Osteoblast (primary cell): Measurements from ENCODE around the gene WASF2. TPM values are rescaled to one million over a fixed set of nuclear protein-coding genes. Genes with fewer than 3 reads are reported as not detected.

Experiments
- DNase-seq: peaks from one replicate; pipeline ENCODE4 v3.0.0; 2011; ENCODE audit warnings: low spot score, mixed read lengths; ENCODE audit not compliant: insufficient read length; ENCODE audit errors: missing footprints
- H2AFZ ChIP-seq: 2 replicates; pipeline ENCODE4 v1.6.0; 2011; ENCODE audit warnings: mild to moderate bottlenecking, low read length
- H3K27ac ChIP-seq: 2 replicates; pipeline ENCODE4 v1.5.1; 2011; ENCODE audit warnings: mild to moderate bottlenecking, low read depth, low read length, moderate library complexity
- H3K27me3 ChIP-seq: 2 replicates; pipeline ENCODE4 v1.6.0; 2012; ENCODE audit warnings: mild to moderate bottlenecking, control low read depth, inconsistent platforms, low read length, moderate library complexity; ENCODE audit not compliant: insufficient read depth
- H3K36me3 ChIP-seq: 2 replicates; pipeline ENCODE4 v1.5.1; 2011; ENCODE audit warnings: mild to moderate bottlenecking, low read length, control low read depth, moderate library complexity; ENCODE audit not compliant: insufficient read depth
- H3K4me1 ChIP-seq: 2 replicates; pipeline ENCODE4 v1.5.1; 2011; ENCODE audit warnings: mild to moderate bottlenecking, low read length, control low read depth, moderate library complexity; ENCODE audit not compliant: insufficient read depth
- H3K4me2 ChIP-seq: 2 replicates; pipeline ENCODE4 v1.6.0; 2011; ENCODE audit warnings: mild to moderate bottlenecking, low read length; ENCODE audit not compliant: insufficient read depth
- H3K4me3 ChIP-seq: fragments of 200-600 bp; sonication (generic); 3 replicates; pipeline ENCODE4 v1.5.1; 2012; ENCODE audit warnings: mild to moderate bottlenecking, low read length, inconsistent platforms; ENCODE audit not compliant: insufficient read depth
- H3K79me2 ChIP-seq: 2 replicates; pipeline ENCODE4 v1.6.0; 2012; ENCODE audit warnings: mild to moderate bottlenecking, low read length, control low read depth, inconsistent platforms; ENCODE audit not compliant: insufficient read depth
- H3K9me3 ChIP-seq: 2 replicates; pipeline ENCODE4 v1.5.1; 2011; ENCODE audit warnings: low read depth, low read length, control low read depth
- H4K20me1 ChIP-seq: 2 replicates; pipeline ENCODE4 v1.6.0; 2012; ENCODE audit warnings: mild to moderate bottlenecking, low read length, control low read depth; ENCODE audit not compliant: insufficient read depth
- CTCF ChIP-seq: IDR thresholded peaks from 2 replicates; pipeline ENCODE4 v1.5.1; 2011; ENCODE audit warnings: mild to moderate bottlenecking, low read depth, low read length, moderate library complexity; ENCODE audit errors: extremely low read depth
- total RNA-seq: library from RNA; depleted of rRNA; stranded (reverse); fragments of >200 nt; gene quantifications from 2 replicates; pipeline ENCODE4 v1.2.3, GENCODE V29; 2012

WASF2 gene
- total RNA-seq, 1 donor, result 24.6 TPM

DNA sequence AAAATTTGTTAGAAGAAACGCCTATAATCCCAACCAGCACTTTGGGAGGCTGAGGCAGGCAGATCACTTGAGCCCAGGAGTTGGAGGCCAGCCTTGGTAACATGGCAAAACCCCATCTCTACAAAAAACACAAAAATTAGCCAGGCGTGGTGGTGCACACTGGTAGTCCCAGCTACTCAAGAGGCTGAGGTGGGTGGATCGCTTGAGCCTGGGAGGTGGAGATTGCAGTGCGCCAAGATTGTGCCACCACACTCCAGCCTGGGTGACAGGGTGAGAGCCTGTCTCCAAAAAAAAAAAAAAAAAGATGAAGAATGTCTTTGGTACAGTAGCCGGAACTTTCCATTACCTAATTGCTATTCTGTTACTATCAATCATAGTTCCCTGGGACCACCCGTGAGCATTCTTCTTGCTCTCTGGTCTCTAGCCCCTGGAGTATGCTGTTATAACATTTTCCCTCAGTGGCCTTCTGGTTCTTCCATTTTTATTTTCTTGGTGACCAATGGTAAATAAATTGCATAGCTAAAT, 43.4 kb downstream of the WASF2 start:
- no peaks in the 10 kb centered on the region for H3K4me1 ChIP-seq
- H3K9me3 ChIP-seq, result no peaks in the 10 kb centered on the region
- H3K27me3 ChIP-seq, result no peaks in the 10 kb centered on the region
- H4K20me1 ChIP-seq, result peaks cover 38% of the 10 kb centered on the region
- peaks cover 77% of the 10 kb centered on the region for H3K79me2 ChIP-seq
- no peak for DNase-seq
- no peak for TF ChIP-seq CTCF
- no peak overlapping the region for H2AFZ ChIP-seq
- H3K36me3 ChIP-seq, result peaks cover 9% of the 10 kb centered on the region
- no peak overlapping the region for H3K4me3 ChIP-seq
- H3K4me2 ChIP-seq, result no peak overlapping the region
- H3K27ac ChIP-seq, result no peak overlapping the region

DNA sequence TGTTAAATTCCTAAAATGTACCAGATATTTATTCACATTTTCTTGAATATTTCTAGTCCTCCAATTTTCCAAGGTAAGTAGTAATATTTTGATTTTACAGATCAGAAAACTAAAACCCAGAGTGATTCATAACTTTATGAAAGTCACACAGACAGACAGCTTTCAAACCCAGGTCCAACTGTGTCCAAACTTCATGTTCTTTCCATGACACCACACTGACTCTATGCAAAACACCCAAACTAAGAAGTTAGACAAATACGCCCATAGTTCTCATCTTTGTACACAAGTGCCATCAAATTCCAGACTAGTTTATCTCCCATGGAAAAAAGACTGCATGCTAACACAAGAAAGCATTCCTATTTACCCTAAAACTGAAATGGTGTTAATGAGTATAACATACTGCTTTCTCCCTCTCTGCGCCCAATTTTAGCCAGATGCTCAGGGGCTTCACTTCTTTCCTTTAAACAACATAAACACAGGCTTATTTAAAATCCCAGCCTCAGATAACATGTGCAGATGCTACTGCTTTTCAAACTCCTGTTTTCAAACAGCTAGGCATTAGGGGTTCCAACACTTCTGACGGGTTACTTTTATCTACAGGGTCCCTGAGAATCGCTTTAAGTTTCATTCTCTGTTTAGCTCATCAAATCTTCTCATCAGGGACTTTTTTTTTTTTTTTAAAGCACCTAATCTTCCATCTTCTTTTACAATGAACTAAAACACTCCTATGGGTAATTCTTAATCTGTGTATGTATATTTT, 44.6 kb downstream of the WASF2 start:
- TF ChIP-seq CTCF, result no peak
- Histone ChIP-seq H3K4me1 (no peaks in the 10 kb centered on the region), H3K27ac (no peak overlapping the region), H3K36me3 (peaks cover 9% of the 10 kb centered on the region), H3K4me2 (no peak overlapping the region), H3K4me3 (no peak overlapping the region), H3K79me2 (peaks cover 75% of the 10 kb centered on the region), H2AFZ (no peak overlapping the region), H4K20me1 (peaks cover 34% of the 10 kb centered on the region), H3K27me3 (no peaks in the 10 kb centered on the region), H3K9me3 (no peaks in the 10 kb centered on the region)
- peak; percentile 15 for DNase-seq

- Histone ChIP-seq H3K4me3 (no peak overlapping the region), H3K4me2 (no peak overlapping the region), H3K36me3 (peaks cover 9% of the 10 kb centered on the region), H3K4me1 (no peaks in the 10 kb centered on the region), H2AFZ (no peak overlapping the region), H3K79me2 (peaks cover 75% of the 10 kb centered on the region), H3K27ac (no peak overlapping the region), H4K20me1 (peaks cover 36% of the 10 kb centered on the region), H3K9me3 (no peaks in the 10 kb centered on the region), H3K27me3 (no peaks in the 10 kb centered on the region)
- no peak for TF ChIP-seq CTCF
- no peak for DNase-seq
Measured at GRCh38 chr1:27444632-27445031, 45.3 kb downstream of the WASF2 start.

DNA sequence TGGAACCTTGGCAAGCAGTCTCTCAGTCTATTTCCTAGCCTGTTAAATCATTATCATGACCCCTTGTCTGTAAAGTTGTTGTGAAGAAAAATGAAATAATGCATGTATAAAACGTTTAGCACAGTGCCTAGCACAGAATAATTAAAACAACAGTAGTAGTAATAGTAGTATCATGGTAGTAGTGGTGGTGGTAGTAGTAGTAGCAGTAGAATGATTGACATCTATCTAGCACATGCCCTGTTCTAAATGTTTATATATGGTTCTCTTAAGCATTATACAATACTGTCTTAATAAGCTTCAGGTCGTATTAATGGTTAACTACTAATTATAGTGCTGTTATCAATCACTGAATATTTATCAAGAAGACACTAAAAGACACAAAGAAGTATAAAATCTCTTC, 50.8 kb downstream of the WASF2 start:
- H3K36me3 ChIP-seq, result peaks cover 2% of the 10 kb centered on the region

More for the DNA sequence above, 50.8 kb downstream of the WASF2 start:
- no peak overlapping the region for H3K27ac ChIP-seq
- TF ChIP-seq CTCF, result no peak
- H2AFZ ChIP-seq, result no peak overlapping the region
- H3K4me2 ChIP-seq, result no peak overlapping the region
- peaks cover 80% of the 10 kb centered on the region for H3K79me2 ChIP-seq
- peaks cover 36% of the 10 kb centered on the region for H3K4me1 ChIP-seq
- no peaks in the 10 kb centered on the region for H3K9me3 ChIP-seq
- H4K20me1 ChIP-seq, result peaks cover 32% of the 10 kb centered on the region
- no peak for DNase-seq
- H3K27me3 ChIP-seq, result no peaks in the 10 kb centered on the region
- no peak overlapping the region for H3K4me3 ChIP-seq
